HG02623 (cell line): Measurements from ENCODE around the gene NQO1.
"Not testable (repeated sequence)": the region's sequence is repeated elsewhere in the genome, so short reads cannot be mapped to it uniquely, and the experiment has no call there.

Experiments
- ATAC-seq: cut with Tn5 transposase; IDR thresholded peaks from one replicate; pipeline ENCODE4 v1.9.1; 2021; ENCODE audit warnings: moderate library complexity; ENCODE audit not compliant: unreplicated experiment

Gene NQO1

GRCh38 chr16:69744363-69745231 lies 18.2 kb upstream of the NQO1 start:
- no peak for ATAC-seq

- no peak for ATAC-seq
Observed at GRCh38 chr16:69741951-69742904, 15.9 kb upstream of the NQO1 start.

DNA sequence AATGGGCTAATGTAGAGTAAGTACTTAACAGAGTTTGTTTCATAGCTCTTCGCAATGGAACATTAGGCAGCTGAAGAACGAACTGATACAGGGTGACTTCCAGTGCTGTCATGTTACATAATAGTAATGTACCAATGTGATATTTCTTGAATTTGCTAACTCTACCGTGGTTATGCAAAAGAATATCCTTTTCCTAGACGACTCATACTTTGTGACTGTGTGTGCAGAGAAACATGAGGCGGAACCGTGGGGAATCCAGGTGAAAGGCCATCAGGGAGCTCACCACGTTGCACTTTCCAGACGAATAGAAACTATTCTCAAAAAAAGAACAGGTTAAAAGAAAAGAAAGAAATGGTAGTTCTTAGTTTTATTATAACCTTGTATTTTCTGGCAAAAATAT lies 15.2 kb upstream of the NQO1 start:
- ATAC-seq: no peak

DNA sequence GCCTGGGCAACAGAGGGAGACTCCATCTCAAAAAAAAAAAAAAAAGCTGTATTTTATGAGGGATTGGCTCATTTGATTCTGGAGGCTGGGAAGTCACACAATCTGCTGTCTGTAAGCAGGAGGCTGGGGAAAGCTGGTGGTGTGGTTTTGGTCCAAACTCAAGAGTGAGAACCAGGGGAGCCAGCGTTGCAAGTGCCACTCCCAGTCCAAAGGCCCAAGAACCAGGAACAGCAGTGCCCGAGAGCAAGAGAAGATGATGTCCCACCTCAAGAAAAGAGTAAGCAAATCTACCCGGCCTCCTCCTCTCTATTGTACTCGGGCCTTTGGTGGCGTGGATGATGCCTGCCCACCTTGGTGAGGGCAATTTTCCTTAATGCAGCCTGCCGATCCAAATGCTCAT lies 5.7 kb upstream of the NQO1 start:
- ATAC-seq: no peak

GRCh38 chr16:69731280-69731679 lies 4.9 kb upstream of the NQO1 start:
- not testable (repeated sequence) for ATAC-seq

GRCh38 chr16:69729030-69729429 lies 2.7 kb upstream of the NQO1 start:
- ATAC-seq: not testable (repeated sequence)

DNA sequence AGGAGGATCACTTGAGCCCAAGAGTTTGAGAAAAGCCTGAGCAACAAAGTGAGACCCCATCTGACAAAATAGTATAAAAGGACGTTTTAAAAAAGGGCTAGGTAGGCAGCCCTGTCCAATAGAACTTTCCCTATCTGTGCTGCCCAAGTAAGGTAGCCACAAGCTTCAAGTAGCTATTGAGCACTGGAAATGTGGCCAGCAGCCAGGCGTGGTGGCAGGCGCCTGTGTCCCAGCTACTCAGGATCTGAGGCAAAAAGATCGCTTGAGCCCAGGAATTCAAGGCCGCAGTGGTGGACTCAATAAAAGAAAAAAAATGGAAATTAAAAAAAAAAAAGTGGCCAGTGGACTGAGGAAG lies 1.5 kb upstream of the NQO1 start:
- no peak for ATAC-seq

DNA sequence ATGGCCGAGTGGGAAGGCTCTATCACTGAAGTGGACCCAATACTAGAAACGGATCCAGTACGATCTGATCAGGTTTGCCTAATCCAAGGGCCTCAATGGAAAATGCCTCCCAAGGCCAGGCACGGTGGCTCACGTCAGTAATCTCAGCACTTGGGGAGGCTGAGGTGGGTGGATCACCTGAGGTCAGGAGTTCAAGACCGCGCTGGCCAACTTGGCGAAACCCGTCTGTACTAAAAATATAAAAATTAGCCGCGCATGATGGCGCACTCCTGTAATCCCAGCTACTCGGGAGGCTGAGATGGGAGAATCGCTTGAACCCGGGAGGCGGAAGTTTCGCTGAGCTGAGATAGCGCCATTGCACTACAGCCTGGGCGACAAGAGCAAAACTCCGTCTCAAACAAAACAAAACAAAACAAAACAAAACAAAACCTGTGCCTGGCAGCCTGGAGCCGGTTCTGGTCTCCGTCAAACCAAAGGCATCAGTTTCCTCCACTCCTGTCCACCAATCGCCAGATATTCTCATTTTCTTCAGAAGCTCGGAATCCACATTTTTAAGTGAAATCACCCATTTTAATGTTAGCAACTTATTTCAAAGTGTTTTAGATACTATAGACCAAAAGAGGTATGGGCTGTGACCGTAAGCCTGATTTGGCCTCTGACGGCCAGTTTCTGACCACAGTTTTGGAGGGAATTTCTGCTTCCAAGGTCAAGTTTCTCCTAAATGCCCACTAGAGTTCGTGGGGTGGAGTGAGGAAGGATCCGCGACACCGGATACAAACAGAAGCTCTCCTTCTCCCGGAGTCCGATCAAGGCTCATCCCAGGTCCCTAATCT lies 664 bp downstream of the NQO1 start:
- ATAC-seq: no peak

DNA sequence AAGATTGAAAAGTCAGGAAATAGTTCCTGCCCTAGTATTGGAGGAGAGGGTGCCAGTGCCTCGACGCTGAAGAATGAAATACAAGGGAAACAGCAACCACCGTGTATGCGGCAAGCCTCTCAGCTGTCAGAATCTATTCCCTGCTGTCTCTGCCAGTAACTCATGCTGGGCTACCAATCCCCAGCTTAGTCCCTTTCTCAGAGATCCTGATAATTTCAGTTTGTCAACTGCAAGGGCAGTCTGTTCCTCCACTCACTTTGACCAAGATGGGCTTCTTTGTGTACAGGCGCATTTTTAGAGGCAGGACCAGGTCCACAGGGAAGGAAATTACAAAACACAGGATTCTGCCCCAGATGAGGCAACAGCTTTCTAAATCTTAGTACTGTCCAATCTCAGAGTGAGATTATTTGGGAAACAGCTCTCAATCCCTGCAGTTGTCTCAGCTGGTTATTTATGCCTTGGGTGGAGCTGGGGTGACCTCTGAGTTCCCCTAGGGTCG lies 1.3 kb downstream of the NQO1 start:
- ATAC-seq: no peak

DNA sequence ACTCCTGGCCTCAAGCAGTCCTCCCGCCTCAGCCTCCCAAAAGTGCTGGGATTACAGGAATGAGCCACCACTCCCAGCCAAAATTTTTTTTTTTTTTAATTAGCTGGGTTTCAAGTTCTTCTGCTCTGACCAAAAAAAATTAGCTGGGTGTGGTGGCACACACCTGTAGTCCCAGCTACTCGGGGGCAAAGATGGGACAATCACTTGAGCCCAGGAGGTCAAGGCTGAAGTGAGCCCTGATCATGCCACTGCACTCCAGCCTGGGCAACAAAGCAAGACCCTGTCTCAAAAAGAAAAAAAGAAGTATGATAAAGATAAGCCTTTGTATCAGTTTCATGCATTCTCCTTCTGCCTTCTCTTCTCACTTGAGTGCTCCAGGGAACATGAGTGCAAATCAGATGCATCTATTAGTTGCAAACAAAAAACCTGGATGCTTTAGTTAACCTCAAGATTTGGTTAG lies 1.9 kb downstream of the NQO1 start:
- ATAC-seq: no peak

DNA sequence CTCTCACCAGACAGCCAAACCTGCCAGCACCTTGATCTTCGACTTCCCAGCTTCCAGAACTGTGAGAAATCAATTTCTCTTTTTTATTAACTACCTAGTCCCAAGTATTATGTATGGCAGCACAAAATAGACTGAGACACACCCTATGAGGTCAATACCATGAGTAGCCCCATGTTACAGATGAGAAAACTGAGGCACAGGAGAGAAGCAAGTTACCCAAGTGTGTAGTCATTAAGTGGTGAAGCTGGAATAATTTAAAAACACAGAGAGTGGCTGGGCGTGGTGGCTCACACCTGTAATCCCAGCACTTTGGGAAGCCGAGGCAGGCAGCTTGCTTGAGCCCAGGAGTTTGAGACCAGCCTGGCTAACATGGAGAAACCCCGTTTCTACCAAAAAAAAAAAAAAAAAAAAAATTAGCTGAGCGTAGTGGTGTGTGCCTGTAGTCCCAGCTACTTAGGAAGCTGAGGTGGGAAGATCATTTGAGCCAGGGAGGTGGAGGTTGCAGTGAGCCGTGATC lies 4.9 kb downstream of the NQO1 start:
- ATAC-seq: no peak

DNA sequence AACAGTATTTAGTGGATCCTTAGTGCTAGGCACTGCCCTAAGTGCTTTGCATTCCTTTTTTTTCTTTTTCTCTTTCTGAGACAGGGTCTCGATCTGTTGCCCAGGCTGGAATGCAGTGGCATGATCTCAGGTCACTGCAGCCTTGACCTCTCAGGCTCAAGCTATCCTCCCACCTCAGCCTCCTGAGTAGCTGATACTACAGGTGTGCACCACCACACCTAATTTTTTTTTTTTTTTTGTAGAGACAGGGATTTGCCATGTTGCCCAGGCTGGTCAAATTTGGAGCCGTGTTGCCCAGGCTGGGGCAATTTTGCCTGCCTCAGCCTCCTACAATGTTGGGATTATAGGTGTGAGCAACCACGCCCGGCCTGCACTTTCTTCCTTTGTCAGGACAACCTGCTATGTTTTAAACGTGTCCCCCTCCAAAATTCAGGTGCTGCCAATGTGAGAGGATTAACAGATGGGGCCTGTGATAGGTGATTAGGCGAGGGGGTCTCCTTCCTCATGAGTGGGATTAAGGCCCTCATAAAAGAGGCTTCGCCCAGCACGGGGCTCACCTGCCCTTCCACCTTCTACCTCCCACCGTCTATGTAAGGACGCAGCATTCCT lies 5.4 kb downstream of the NQO1 start:
- no peak for ATAC-seq

DNA sequence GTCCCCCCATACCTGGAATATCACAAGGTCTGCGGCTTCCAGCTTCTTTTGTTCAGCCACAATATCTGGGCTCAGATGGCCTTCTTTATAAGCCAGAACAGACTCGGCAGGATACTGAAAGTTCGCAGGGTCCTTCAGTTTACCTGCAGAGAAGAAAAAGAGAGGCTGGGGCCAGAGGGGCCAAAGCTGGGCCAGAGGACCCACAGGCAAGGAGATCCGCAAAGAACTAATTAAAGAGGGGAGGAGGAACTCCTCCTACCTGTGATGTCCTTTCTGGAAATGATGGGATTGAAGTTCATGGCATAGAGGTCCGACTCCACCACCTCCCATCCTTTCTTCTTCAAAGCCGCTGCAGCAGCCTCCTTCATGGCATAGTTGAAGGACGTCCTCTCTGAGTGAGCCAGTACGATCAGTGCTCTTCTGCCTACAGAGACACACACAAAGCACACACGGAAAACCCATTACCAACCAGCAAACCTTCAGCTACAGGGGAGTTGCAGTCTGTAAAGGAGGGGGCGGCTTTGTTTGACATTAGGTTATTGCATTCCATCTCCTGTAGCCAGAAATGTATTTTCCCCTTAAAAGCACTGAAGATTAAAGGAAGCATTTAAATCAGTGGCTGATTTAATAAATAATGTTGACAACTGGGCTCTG lies 8.1 kb downstream of the NQO1 start:
- ATAC-seq: no peak

- no peak for ATAC-seq
Observed at GRCh38 chr16:69717066-69717465, 9.3 kb downstream of the NQO1 start.

GRCh38 chr16:69712914-69713581 lies 13.3 kb downstream of the NQO1 start:
- no peak for ATAC-seq

GRCh38 chr16:69712277-69712676 lies 14.1 kb downstream of the NQO1 start:
- no peak for ATAC-seq

DNA sequence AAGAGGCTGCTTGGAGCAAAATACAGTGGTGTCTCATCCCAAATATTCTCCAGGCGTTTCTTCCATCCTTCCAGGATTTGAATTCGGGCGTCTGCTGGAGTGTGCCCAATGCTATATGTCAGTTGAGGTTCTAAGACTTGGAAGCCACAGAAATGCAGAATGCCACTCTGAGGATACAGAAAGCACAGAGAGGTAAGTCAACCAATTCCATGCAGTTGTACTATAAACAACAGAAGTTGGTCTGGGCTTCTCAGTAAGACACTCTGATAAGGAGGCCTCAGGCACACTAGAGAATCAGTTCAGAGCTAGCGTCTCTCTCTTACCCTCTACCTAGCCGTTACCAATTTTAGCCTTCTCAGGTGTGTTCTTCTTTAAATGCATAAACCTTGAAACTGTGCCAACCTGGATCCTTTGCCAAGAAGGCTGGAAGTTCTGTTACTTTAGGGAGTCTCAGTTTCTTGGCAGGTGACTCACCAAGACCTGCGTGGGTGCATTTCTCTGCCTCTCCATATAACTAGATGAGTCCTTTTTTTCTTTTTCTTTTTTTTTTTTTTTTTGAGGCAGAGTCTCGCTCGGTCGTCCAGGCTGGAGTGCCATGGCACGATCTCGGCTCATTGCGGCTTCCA lies 15.1 kb downstream of the NQO1 start:
- no peak for ATAC-seq

DNA sequence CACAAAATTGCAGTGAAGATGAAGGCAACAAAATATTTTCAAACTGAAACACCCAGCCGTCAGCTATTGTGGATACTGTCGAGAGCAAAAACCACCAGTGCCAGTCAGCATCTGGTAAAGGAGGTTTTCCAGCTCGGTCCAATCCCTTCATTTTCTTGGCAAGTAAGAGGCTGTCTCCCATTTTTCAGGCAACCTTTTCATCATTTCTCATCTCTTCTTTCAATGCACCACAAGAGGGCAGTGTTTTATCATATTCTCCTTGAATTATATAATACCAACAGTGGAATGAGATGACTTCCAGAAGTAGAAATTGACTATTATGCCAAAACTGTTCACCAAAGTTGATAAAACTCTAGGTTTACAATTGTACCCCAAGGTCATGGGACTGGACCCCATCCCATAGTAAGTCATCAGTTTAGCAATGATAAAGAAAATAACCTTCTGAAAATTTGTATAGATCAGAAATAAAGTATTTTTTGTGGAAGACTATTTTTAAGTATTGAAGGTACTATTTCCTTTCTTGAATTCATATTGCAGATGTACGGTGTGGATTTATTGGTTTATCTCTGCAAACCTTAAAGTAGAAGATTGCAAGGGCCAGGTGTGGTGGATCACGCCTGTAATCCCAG lies 16.8 kb downstream of the NQO1 start:
- no peak for ATAC-seq
